A673 (cell line): ENCODE measurements around the gene CWF19L2.

Source experiments
- EZH2 ChIP-seq: fragments of 200-600 bp; sonication (generic); IDR thresholded peaks from 2 replicates; pipeline ENCODE4 v1.6.1; 2017; ENCODE audit warnings: borderline replicate concordance, low read depth, mild to moderate bottlenecking, mixed read lengths, antibody characterized with exemption, low read length; ENCODE audit not compliant: poor library complexity, severe bottlenecking
- TF ChIP-seq, protein P1 (sequence below): fragments of 300-800, 200-600 bp; sonication (generic); conservative IDR thresholded peaks from 2 replicates; pipeline ENCODE4 v1.5.1; 2017; ENCODE audit warnings: low read depth, mild to moderate bottlenecking, antibody characterized with exemption, low read length, moderate library complexity, mixed read lengths

DNA sequence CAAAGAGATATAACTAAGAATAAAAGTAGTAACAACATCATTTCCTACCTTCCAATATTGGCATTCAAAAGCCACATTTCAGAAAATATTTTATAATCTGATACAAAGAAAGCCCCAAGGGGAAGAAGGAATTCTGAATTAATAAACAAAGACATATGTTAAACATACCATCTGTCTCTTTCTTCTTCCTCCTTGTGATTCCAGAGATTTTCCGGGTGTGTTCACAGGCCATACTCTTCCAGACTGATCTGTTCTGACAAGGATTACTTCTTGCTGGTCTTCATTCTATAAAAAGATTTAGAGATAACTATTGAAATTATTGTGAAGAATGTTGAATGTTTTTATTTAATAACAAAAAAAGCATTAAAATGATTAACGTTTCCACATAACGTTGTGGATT is 65.0 kb downstream of the CWF19L2 start:
- TF ChIP-seq, protein P1, sequence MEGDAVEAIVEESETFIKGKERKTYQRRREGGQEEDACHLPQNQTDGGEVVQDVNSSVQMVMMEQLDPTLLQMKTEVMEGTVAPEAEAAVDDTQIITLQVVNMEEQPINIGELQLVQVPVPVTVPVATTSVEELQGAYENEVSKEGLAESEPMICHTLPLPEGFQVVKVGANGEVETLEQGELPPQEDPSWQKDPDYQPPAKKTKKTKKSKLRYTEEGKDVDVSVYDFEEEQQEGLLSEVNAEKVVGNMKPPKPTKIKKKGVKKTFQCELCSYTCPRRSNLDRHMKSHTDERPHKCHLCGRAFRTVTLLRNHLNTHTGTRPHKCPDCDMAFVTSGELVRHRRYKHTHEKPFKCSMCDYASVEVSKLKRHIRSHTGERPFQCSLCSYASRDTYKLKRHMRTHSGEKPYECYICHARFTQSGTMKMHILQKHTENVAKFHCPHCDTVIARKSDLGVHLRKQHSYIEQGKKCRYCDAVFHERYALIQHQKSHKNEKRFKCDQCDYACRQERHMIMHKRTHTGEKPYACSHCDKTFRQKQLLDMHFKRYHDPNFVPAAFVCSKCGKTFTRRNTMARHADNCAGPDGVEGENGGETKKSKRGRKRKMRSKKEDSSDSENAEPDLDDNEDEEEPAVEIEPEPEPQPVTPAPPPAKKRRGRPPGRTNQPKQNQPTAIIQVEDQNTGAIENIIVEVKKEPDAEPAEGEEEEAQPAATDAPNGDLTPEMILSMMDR: no peak
- no peak for TF ChIP-seq EZH2
